Germinal center (tissue), 1 donor: ENCODE measurements around the gene MCM9.
"Not testable (repeated sequence)": the region's sequence is repeated elsewhere in the genome, so short reads cannot be mapped to it uniquely, and the experiment has no call there.

Source experiments
- DNase-seq: peaks from one replicate; pipeline ENCODE4 v3.0.0; 2012; ENCODE audit warnings: mixed read lengths, low spot score

The MCM9 gene

DNA sequence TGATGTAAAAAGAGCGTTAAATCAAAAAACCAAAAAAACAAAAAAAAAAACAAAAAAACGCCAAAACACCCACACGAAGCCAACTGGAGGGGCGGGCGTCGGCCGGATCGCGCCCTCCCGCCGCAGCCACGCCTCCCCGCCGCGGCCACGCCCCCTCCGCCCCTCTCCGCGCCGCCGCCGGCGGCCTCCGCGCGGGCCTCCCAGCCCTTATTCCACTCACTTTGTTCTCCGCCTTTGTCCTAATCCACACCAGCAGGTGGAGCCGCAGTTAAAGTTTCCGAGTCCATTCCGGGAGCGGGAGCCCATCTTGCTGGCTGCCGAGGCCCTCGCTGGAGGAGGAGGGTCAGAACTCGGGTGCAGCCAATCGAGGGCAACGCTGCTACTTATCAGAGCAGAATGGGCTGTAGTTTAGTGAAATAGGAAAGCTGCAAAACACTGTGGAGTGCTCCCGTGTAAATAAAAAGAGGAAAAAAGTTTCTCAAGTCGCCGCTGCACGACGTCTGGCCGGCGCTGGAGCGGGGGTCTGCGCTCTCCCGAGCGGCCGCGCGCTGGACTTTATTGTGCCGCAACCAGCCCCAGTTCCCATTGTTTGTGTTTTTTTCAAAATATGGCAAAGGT is 41.0 kb downstream of the MCM9 start, which contains the start of gene ASF1A:
Gene ASF1A, plus strand, starts transcription at position 346 of the 618 bp plus-strand sequence. Its CDS starts 262 bp downstream, at position 608.
- DNase-seq: peak; percentile 89

DNA sequence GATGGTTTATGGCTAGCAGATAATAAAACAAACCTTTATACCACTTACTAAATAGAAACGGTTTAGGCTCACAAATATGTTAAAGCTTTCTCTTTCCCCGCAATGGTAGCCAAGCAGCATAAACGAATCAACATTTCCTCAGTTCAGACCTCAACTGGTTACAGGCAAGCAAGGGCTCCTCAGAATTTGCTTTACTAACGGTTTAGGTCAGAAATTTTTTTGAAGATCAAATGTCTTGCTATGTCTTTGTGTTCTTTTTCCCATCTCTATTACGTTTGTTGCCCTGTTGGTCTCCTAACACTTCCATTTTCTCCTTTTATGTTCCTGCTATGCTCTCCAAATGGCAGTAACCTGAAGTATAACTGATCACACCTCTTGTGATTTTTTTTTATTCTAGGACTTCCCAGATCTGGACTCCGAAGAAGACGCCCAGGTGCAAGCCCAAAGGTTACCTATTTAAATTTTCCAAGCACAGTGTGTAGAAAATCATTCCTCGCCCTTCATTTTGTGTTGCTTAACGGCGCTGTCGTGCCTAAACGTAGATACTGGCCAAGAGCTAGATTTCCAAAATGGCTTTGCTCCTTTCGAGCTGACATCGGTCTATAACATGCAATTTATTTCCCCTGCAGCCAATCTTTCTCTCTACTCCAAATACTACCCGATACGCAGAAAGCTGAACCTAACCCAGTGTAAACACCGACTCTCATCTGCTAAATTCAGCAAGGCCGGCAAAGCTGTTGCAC is 41.7 kb downstream of the MCM9 start:
- DNase-seq: no peak

DNA sequence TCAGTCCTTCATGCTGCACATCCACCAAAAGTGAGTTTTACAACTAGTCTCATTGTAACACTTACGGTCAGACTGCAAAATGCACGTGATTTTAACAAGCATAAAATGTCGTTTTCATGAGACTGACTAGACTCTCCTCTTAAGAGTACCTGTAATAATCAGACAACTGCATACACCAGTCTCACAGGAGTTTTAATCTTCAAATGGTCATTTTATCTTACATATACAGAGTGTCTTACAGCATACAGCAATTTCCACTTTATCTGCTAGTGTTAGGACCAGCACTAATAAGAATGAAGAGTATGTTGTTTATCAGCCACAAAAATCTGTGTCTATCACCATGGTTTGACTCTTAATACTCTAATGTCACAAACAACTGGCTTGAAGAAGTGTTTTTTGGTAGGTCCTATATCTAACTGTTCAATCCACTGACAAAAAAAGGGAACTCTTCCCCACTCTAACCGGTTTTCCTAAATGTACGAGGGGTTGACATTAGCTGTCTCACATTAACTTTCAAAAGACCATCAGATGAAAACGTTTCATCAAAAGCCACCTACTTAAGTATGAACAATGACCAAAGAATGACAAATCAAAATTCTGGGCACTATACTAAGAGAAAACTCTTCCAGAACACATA is 42.5 kb downstream of the MCM9 start:
- no peak for DNase-seq

DNA sequence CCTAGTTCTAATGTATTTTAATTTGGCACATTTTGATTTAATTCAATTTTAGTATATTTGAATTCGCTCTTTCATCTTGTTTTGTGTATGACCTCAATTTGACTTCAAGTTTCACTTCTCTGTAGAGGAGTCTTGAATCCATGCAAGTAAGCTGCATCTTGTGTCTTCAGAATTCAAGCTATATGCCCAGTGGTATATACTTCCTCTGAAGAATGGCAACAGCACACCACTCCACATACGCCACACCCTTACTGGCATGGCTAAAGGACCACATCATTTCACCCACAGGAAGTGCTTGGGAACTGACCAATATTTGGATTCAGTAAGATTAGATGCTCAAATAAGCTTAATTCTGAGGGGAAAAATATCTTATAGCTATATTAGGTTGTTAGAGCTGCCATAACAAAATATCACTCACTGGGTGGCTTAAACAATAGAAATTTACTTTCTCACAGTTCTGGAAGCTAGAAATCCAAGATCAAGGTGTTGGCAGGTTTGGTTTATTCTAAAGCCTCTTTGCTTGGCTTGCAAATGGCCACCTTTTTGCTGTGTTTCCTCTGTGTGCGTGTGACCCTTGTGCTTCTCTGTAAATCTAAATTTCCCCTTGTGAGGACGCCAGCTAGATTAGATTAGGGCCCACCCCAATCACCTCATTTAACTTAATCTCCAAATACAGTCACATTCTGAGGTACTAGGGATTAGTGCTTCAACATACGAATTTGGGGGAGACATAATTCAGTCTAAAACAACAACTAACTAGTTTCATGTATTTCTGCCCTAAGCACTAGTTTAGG is 43.8 kb downstream of the MCM9 start:
- peak; percentile 29 for DNase-seq

DNA sequence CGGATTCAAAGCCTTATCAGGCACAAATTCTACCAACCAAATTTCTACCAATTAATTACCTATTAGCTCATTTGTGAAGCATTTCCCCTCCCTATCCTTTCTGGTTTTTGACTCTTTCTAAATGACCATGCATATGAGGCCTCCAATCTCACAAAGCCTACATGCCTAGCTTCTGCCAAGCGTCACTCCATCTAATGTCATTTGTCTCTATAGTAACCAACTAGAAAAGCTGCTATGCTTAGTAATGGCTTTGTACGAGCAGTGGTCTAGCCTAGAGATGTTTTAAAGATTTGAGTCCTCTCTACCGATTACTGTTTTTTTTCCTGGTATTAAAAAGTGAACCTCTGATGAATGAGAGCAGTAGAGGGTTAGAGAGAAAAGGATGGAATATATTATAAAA is 45.8 kb downstream of the MCM9 start:
- no peak for DNase-seq

DNA sequence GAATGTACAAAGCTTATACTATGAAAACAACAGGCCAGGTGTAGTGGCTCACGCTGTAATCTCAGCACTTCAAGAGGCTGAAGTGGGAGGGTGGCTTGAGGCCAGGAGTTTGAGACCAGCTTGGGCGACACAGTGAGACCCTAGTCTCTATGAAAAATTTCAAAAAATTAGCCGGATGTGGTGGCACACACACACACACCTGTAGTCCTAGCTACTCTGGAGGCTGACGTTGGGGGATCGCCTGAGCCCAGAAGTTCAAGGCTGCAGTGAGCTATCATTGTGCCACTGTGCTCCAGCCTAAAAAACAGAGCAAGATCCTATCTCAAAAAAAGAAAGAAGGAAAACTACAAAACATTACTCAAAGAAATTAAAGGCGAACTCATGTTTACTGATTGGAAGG is 48.3 kb downstream of the MCM9 start:
- no peak for DNase-seq

DNA sequence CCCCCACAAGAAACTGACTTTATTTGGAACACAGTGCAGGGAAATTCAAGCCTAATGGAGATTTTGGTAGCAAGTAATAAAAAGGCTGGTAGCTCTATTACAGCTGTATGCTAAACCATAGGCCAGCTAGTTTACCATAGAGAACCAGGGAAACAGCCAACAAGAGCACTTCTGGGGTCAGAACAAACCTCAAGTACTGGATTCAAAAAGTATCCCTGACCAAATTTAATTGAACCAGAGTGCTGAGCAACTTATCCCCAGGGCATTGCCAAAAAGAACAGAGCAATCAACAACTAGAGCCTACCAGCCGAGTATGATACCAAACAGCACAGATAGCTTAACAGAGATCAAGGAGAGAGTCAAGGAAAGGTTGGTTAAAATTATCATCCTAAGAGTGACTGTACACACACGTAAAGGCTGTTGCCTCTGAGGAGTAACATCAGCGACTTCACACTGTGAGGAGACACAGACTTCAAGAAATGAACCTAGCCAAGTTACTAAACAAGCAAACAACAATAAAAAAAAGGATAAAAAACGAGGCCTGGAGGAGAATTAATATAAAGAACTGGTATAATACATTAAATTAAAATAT is 52.5 kb downstream of the MCM9 start:
- no peak for DNase-seq

DNA sequence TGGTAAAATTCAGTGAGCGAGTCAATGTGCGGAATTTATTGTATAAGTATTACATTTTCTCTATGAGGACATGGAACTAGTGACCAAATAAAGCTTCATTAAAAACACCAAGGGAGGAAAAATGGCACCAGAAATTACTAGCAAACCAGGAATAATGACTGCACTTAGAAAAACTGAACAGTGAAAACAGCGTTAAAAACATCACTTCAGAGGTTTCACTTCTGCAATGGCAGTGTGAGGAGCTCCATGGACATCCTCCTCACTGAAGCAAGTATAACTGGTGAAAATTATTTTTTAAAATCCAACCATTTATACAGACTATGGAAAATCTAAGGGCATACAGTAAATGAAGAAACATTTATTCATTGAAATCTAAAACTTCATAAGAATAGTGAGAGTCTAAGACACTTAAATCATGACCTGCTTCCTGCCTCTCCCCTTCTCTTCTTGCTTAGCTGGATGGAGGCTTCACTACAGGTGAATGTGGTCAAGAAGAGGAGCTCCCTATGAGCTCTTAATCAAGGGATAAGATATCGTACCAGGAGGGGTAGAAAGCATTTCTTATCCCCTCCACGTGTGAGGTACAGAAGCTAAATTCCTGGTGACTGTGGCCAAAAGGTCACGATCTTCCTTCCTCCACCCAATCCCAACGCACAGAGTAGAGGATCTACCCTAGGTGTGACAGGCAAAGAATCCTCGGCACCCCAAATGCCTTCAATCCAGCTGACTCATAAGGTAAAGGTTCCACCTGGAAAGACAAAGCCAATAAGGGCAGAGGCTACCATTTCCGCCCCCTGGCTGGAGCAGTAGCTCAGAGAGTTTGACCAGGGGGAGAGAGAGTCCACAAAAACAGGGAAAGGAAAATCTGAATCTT is 53.3 kb downstream of the MCM9 start:
- DNase-seq: peak; percentile 38

DNA sequence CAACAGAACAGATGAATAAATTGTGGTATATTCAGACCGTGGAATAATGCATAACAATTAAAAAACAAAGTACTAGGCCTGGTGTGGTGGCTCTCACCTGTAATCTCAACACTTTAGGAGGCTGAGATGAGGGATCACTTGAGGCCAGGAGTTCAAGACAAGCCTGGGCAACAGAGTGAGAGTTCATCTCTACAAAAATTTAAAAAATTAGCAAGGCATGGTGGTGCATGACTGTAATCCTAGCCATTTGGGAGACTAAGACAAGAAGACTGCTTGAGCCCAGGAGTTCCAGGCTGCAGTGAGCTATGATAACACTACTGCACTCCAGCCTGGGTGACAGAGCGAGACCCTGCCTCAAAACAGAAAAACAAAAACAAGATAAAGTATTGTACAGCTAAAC is 57.2 kb downstream of the MCM9 start:
- DNase-seq: no peak

DNA sequence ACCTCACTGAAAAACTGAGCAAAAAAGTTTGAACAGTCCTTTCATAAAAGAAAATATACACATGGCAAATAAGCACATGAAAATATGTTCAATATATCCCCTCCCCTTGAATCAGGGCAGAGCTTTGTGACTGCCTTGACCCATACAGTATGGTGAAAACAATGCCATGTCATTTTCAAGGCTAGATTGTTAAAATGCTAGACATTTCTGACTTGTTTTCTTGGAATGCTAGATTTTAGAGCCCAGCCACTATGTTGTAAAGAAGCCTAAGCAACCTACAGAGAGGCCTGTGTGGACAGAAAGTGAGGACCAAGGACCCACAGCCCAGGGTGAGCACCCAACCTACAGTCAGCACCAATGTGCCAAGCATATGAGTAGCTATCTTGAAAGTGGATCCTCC is 58.1 kb downstream of the MCM9 start:
- DNase-seq: no peak

DNA sequence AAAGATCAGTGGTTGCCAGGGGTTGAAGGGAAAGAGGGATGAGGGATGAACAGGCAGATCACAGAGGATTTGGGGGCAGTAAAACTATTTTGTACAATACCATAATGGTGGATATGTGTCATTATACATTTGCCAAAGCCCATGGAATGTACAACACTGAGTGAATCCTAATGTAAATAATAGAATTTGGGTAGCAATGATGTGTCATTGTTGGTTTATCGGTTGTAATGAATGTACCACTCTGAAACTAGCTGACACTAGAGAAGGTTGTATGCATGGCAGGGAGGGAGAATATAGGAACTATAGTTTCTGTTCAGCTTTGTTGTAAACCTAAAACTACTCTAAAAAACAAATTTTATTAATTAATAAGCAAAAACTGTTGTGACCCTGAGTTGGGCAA is 58.8 kb downstream of the MCM9 start:
- DNase-seq: no peak

DNA sequence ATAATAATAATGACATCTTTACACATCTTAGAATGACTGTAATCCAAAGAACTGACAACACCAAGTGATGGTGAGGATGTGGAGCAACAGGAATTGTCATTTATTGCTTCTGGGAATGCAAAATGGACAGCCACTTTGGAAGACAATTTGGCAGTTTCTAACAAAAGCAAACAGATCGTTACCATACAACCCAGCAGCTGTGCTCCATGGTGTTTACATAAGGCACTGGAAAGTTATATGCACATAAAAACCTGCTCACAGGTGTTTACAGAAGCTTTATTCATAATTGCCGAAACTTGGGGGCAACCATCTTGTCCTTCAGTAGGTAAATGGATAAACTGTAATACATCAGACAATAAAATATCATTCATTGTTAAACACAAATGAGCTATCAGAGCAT is 59.3 kb downstream of the MCM9 start:
- no peak for DNase-seq

DNA sequence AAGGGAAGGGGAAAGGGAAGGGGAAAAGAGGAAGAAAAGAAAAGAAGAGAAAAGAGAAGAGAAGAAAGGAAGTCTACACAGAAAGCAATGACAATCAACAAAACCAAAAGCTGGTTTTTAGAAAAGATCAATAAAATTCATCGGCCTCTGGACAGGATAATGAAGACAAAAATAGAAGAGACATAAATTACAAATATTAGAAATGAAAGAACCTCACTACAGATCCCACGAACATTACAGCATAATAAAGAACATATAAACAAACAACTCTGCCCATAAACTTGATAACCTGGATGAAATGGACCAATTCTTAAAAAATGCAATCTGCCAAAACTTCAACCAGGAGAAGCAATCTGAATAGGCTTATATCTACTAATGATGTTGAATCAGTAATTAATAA is 61.7 kb downstream of the MCM9 start:
- DNase-seq: no peak

DNA sequence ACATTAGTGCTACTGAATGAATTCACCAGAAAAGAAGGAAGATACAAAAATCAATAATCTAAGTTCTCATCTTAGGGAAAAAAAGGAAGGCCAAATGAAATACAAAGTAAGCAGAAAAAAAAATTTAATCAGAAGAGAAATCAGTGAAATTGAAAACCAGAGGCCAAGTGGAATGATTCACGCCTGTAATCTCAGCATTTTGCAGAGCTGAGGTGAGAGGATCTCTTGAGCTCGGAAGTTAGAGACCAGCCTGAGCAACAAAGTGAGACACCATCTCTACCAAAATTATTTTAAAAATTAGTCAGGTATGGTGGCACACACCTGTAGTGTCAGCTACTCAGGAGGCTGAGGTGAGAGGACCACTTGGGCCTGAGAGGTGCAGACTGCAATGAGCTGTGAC is 62.2 kb downstream of the MCM9 start:
- no peak for DNase-seq

DNA sequence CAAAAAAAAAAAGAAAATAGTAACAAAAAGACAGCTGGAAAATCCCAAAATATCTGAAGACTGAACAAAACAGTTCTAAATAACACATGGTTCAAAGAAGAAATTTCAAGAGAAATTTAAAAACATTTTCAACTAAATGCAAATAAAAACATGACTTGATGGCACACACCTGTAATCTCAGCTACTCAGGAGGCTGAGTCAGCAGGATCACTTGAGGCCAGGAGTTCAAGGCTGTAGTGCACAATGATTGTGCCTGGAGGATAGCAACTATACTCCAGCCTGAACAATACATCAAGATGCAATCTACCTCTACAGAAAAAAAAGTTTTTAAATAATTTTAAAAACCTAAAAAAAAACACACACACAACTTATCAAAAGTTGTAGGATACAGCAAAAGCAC is 62.6 kb downstream of the MCM9 start:
- no peak for DNase-seq

DNA sequence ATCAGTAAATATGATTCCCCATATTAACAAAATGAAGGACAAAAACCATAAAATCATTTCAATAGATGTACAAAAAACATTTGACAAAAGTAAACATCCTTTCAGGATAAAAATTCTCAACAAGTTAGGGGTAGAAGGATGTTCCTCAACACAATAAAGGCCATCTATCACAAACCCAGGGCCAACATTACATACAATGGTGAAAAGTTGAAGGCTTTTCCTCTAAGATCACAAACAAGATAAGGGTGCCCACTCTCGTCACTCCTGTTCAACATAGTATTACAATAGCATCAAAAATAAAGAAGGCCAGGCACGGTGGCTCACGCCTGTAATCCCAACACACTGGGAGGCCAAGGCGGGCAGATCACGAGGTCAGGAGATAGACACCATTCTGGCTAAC is 63.6 kb downstream of the MCM9 start:
- no peak for DNase-seq

DNA sequence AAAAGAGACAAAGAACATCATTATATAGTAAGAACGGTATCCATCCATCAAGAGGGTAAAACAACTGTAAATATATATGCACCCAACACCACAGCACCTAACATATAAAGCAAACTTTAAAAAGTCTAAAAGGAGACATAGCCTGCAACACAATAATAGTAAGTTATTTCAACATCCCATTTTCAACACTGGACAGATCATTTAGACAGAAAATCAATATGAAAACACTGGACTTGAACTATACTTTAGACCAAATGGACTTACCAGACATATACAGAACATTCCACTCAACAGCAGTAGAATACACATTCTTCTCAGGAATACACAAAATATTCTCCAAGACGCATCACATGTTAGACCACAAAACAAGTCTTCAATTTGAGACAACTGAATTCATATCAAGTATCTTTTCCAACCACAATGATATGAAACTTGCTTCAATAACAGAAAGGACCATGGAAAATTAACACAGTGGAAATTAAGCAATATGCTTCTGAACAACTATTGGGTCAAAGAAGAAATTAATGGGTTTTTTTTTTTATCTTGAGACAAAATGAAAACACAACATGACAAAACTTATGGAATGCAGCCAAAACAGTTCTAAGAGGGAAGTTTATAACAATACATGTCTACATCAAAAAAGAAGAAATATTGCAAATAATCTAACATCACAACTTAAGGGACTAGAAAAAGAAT is 64.9 kb downstream of the MCM9 start:
- no peak for DNase-seq

DNA sequence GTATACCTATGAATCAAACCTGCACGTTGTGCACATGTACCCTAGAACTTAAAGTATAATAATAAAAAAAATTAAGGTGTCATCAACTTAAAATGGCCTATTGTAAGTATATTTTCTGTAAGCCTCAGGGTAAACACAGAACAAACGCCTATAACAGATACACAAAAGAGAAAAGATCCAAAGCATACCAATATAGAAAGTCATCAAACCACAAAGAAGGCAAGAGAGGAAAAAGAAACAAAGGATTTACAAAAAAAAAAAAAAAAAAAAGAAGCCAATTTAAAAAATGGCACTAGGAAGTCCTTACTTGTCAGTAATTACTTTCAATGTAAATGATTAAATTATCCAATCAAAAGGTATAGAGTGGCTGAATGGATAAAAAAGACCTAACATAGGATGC is 65.6 kb downstream of the MCM9 start:
- no peak for DNase-seq

DNA sequence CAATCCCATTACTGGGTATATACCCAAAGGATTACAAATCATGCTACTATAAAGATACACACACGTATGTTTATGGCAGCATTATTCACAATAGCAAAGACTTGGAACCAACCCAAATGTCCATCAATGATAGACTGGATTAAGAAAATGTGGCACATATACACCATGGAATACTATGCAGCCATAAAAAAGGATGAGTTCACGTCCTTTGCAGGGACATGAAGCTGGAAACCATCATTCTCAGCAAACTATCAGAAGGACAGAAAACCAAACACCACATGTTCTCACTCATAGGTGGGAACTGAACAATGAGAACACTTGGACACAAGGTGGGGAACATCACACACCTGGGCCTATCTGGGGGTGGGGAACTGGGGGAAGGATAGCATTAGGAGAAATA is 66.1 kb downstream of the MCM9 start:
- DNase-seq: not testable (repeated sequence)

DNA sequence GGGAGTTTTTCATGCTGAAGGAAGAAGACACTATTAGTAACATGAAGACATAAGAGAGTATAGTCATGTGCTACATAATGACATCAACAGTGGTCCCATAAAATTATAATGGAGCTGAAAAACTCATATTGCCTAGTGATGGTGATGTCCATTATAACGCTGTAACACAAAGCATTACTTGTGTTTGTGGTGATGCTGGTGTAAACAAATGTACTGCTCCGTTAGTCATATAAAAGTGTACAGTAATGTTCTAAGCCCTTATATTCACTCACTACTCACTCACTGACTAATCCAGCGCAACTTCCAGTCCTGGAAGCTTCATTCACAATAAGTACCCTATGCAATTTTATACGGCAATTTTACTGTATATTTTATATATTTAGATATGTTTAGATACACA is 67.8 kb downstream of the MCM9 start:
- DNase-seq: no peak

DNA sequence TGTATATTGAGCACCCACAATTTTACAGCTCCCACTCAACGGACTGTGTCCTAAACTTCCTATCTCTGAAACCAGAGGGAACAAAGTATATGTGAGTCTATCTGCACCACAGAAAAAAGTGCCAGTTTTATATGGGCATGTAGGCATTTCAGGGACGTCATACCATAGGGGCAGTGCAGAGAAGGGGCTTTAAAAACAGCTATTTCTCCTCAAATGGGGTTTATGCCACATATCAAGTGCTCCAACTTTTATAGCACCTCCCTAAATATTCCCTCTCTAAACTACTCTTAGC is 69.9 kb downstream of the MCM9 start:
- DNase-seq: no peak
